CD4-positive, alpha-beta T cell treated with Interleukin-10 for 1 hour (primary cell): ENCODE data around the gene ATAT1.

Experiments used
- DNase-seq: peaks from one replicate; pipeline ENCODE4 v3.0.0-alpha.2; 2020

ATAT1 gene

DNA sequence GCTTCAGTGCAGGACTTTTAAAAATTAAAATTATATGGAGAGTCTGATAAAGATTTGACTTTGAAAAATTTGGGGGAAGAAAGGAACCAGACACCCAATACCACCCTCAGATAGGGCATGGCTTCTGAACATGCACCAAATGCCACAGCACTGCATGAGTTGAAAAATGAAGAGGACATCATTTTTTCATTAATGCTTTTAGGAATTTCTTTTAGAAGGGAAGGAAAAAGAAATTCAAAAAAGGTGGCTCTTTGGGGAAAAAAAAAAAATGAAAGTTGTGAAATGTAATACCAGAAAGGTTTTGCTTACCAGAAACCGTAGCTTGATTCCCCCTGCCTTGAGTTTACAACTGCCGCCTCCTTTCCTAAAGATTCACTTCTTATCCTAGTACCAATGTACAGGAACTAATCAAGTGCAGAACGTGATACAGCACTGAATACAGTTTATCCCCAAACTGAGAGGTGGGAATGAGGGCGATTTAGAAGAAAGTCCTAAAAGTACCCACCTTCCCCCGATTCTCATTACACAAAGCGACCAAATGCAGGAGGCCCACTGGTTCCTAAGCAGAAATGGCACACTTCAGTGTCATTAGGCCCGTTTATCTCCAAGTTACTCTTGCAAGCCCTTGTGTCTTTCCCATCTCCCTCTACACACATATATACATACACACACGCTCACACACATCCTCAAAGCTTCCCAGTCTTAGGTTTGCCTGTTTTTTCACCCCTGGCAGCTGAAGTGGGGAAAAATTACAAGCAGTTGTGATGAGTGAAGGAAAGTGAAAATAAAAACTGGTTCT is 12.4 kb upstream of the ATAT1 start:
- peak; percentile 42 for DNase-seq

DNA sequence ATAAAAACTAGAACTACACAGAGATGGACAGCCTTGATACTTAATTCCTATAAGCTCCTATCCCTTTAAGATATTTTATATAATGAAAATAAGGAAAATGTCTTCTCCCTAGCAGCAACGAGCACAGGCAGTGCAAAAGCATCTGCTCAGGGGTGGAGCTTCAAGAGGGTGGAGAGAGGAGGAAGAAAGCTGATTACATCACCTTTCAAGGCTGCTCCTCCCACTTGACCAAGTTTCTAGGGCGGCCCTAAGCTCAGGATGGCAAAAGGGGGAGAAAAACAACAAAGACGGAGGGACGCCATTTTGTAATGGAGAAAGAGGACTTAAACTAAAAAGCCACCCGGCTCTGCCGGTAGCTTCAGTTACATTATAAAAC is 11.8 kb upstream of the ATAT1 start:
- peak; percentile 96 for DNase-seq

- peak; percentile 69 for DNase-seq
These were observed 11.3 kb upstream of the ATAT1 start for GRCh38 chr6:30615219-30615957.

DNA sequence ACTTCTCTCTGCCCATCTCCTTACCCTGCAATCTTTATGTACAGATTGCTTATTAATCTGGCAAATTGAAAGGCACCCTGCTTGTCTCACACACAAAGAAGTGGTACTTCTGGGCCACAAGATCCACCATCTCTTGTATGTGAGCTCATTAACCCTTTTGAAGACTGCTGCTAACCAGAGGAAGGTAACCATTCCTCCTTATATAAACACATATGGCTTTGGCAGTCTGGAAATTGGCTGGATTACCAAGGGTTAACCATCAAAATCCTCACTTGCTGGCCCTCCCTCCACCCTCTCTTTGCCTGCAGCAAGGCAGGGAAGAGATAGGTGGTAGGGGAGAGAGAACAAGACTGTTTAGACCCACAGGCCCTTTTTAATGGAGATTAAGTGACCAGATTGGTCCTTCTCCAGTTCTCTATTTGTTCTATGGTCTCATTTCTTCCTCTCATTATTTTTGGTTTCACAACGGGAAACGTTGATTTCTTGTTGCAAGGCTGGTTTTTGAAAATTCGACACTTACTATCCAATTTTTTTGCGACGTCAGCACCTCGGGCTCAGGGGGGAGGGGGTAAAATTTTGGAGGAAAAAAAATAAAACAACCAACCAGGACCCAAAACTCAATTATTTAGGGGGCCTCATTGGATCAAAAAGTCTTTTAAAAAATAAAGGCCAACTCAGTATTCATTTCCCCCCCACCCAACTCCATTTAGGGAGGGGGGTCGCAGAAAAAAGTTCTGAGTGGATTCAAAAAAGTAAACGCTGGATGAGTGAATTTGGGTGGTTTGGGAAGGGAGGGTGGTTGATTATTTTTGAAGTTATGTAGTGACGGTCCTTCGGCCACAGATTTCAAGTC is 10.5 kb upstream of the ATAT1 start:
- DNase-seq: peak; percentile 73

GRCh38 chr6:30616811-30617564 is 9.7 kb upstream of the ATAT1 start, which contains the start of gene PPP1R10:
TSS of gene PPP1R10 (minus strand) at chr6:30617243. CDS start at chr6:30609944, 7,299 bp downstream.
- peak; percentile 100 for DNase-seq

DNA sequence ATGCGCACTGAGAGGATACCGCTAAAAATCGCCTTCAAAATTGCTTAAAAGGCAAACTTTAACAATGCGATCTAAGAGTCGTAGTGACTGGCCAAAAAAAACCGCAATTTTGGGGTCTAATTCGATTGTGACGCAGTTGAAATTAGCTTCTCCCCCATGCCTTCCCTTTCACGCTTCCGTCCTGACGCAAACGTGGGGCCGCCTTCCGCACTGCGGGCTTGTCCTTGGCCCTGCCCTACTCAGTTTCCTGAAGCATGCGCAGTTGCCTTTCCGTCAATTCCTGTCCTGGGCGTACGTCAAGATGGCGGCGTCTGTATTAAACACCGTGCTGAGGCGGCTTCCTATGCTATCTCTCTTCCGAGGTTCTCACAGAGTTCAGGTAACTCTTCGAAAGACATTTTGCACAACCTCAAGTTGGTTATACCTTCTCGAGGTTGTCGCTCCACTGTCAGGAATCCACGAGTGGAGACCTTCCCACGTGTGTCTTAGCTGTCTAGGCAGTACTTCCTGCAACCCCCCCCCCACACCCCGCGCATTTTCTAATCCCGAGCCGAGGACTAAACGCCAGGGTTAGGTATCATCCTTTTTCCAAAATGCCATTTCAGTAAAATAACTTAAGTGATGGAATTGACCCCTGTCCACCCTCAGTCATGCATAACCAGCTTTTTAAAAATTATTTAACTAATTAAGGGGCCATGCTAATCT is 9.0 kb upstream of the ATAT1 start, which contains the start of gene MRPS18B:
TSS of gene MRPS18B (plus strand) at position 276 of the 705 bp plus-strand sequence. CDS start at position 302, 26 bp downstream.
- peak; percentile 99 for DNase-seq

GRCh38 chr6:30618270-30618797 is 8.3 kb upstream of the ATAT1 start:
- DNase-seq: no peak

- no peak for DNase-seq
These were observed 7.1 kb upstream of the ATAT1 start for GRCh38 chr6:30619561-30619960.

GRCh38 chr6:30625511-30625910 is 1.2 kb upstream of the ATAT1 start:
- DNase-seq: no peak

DNA sequence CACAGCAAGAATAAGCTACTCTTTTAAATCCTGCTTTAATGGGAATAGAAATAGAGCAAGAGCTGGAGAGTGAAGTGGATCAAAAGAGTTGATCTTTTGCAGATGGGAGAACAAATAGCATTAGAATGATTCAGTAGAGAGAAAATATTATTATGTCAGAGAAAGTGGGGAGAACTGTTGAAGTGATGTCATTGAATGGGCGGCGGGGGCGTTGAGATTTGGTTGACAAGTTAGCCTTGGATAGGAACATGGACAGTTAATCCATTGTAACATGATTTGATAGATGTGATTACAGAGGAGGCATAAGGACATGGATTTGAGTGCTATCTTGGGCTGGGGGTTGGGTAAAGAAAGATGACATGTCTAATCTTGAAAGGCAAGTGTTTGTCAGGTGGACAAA is 9.2 kb downstream of the ATAT1 start:
- DNase-seq: no peak

- no peak for DNase-seq
These were observed 13.8 kb downstream of the ATAT1 start for GRCh38 chr6:30640481-30640880.

GRCh38 chr6:30641048-30641447 is 14.4 kb downstream of the ATAT1 start:
- DNase-seq: no peak

DNA sequence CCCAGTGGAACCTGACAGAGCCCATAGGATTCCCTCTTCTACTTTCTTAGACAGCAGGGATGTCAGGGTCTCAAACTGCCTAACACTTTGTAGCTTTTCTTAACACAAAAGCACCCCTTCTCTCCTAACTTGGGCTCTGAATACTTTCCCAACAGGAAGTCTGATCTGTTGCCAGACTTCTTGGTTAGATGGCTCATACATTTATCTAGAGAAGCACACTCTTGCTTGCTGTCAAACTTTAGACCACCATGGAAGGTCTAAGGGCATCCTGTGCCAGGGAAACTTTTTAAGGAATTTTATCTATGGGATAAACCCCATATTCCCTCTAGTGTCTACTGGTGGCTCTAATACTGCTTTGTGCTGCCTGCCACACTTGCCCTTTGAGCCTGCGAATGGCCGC is 17.0 kb downstream of the ATAT1 start:
- no peak for DNase-seq

- no peak for DNase-seq
These were observed 18.1 kb downstream of the ATAT1 start for GRCh38 chr6:30644769-30645168.

- no peak for DNase-seq
These were observed 19.3 kb downstream of the ATAT1 start for GRCh38 chr6:30645989-30646388.

- DNase-seq: peak; percentile 96
These were observed 20.0 kb downstream of the ATAT1 start, which contains the start of gene C6orf136 for GRCh38 chr6:30646450-30647241. TSS of gene C6orf136 (plus strand) at chr6:30647133. CDS start at chr6:30647232, 99 bp downstream.

DNA sequence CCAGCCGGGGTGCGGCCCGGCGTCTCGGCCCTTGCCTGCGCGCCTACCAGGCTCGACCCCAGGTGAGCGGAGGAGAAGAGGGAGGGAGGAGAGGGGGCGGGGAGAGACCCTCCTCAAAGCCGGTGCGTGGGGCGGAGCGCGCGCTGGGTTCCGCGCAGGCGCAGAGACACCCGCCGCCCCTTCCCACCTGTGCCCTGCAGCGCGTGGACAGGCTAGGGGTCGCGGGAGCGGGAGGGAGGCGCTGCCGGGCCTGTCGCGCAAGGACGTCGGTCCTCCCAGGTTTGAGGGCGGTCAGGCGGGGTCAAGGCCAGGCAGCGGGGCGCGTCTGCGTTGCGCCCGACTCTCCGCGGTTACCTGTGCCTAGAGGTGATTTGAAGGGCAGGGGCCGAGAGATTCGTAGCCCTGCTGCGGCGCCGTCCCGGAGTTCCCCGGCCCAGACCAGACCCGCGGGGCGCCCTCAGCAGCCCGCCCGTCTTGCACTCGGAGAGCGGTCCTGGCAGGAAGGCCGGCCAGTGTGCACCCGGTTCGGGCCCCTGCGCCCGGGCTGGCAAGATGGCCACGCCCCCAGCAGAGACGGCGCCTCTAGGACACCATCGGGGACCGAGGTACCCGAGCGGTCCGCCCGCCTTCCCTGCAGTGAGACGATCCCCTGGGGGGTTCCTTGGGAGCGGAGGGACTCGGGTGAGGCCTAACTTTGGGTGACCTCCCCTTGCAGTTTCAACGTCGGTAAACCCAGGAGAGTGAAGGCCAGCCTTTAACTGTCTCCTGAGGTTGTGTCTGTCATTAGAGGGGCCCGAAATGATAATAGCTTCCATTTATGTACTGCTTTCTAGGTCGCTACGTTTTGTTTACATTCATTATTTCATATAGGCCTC is 20.8 kb downstream of the ATAT1 start:
- peak; percentile 77 for DNase-seq

DNA sequence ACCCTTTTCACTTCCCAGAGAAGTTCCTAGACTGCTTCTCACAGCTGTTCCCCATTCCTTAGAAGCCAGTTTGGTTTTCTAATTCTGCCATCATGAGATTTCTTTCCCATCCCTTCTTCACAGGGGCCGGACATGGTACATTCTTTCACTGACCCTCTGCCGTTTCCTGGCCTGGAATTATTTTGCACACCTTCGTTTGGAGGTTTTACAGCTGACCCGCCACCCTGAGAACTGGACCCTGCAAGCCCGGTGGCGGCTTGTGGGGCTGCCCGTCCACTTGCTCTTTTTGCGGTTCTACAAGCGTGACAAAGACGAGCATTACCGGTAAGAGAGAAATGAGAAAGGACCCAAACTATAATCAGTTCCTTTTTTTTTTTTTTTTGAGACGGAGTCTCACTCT is 24.5 kb downstream of the ATAT1 start:
- no peak for DNase-seq
